SJCRH30 (cell line): ENCODE data around the gene DCAKD. TPM values are rescaled to one million over a fixed set of nuclear protein-coding genes. Genes with fewer than 3 reads are reported as not detected.

ENCODE experiments used
- DNase-seq, 2 experiments: peaks; one replicate each; pipeline ENCODE4 v3.0.0-alpha.2; 2015 to 2020
- H3K27ac ChIP-seq: fragments of 250-450 bp; sonication (Bioruptor Pico); 2 replicates; pipeline ENCODE4 v1.5.1; 2020; ENCODE audit warnings: mild to moderate bottlenecking, moderate library complexity
- H3K27me3 ChIP-seq: fragments of 250-450 bp; sonication (Bioruptor Pico); 2 replicates; pipeline ENCODE4 v1.5.1; 2020; ENCODE audit warnings: mild to moderate bottlenecking, moderate library complexity
- H3K36me3 ChIP-seq: fragments of 250-450 bp; sonication (Bioruptor Pico); 2 replicates; pipeline ENCODE4 v1.5.1; 2020; ENCODE audit warnings: mild to moderate bottlenecking, moderate library complexity
- H3K4me1 ChIP-seq: fragments of 250-450 bp; sonication (Bioruptor Pico); 2 replicates; pipeline ENCODE4 v1.5.1; 2020; ENCODE audit warnings: mild to moderate bottlenecking, moderate library complexity
- H3K4me3 ChIP-seq: fragments of 250-450 bp; sonication (Bioruptor Pico); 2 replicates; pipeline ENCODE4 v1.5.1; 2020; ENCODE audit warnings: mild to moderate bottlenecking, moderate library complexity
- H3K9me3 ChIP-seq: fragments of 250-450 bp; sonication (Bioruptor Pico); replicated peaks from 2 replicates; pipeline ENCODE4 v1.5.1; 2020; ENCODE audit warnings: mild to moderate bottlenecking, moderate library complexity
- total RNA-seq: library from RNA; depleted of rRNA; stranded (reverse); fragments of >200 nt; shearing (Covaris generic); gene quantifications from 2 replicates; pipeline ENCODE4 v1.2.3, GENCODE V29; 2014; rRNA removed

DCAKD gene
- total RNA-seq, 1 experiment from 2014 or later = 45.1 TPM

GRCh38 chr17:44989552-44990138 lies 61.8 kb downstream of the DCAKD start:
- Histone ChIP-seq H3K27ac (no peak overlapping the region), H3K36me3 (no peaks in the 10 kb centered on the region), H3K4me3 (no peak overlapping the region), H3K4me1 (peaks cover 4% of the 10 kb centered on the region; the same call in 1 of the 2 replicates), H3K27me3 (0 out of 2 replicates have a peak, but pooled peaks cover 3% of the 10 kb centered on the region), H3K9me3 (no peaks in the 10 kb centered on the region)
- DNase-seq = no peak

- H3K9me3 ChIP-seq = no peaks in the 10 kb centered on the region
- H3K27me3 ChIP-seq = 0 out of 2 replicates have a peak, but pooled peaks cover 3% of the 10 kb centered on the region
- H3K4me1 ChIP-seq = peaks cover 4% of the 10 kb centered on the region; the same call in 1 of the 2 replicates
- no peak for DNase-seq
- no peak overlapping the region for H3K27ac ChIP-seq
- H3K36me3 ChIP-seq = no peaks in the 10 kb centered on the region
- peak overlapping the region; percentile 52 for H3K4me3 ChIP-seq
Observed at GRCh38 chr17:44988044-44988942, 63.1 kb downstream of the DCAKD start.

GRCh38 chr17:44983563-44983962 lies 67.9 kb downstream of the DCAKD start:
- Histone ChIP-seq H3K9me3 (no peaks in the 10 kb centered on the region), H3K4me3 (no peak overlapping the region), H3K4me1 (peaks cover 22% of the 10 kb centered on the region), H3K27ac (no peak overlapping the region), H3K36me3 (no peaks in the 10 kb centered on the region), H3K27me3 (no peaks in the 10 kb centered on the region)
- no peak for DNase-seq

GRCh38 chr17:44982113-44982702 lies 69.2 kb downstream of the DCAKD start:
- no peaks in the 10 kb centered on the region for H3K9me3 ChIP-seq
- no peak overlapping the region for H3K4me3 ChIP-seq
- peaks cover 27% of the 10 kb centered on the region for H3K4me1 ChIP-seq
- H3K27me3 ChIP-seq = 0 out of 2 replicates have a peak, but pooled peaks cover 4% of the 10 kb centered on the region
- no peak for DNase-seq
- no peaks in the 10 kb centered on the region for H3K36me3 ChIP-seq
- H3K27ac ChIP-seq = no peak overlapping the region

- H3K27ac ChIP-seq = no peak overlapping the region
- H3K27me3 ChIP-seq = peaks cover 11% of the 10 kb centered on the region
- no peak for DNase-seq
- no peak overlapping the region for H3K4me3 ChIP-seq
- H3K9me3 ChIP-seq = no peaks in the 10 kb centered on the region
- H3K4me1 ChIP-seq = peaks cover 27% of the 10 kb centered on the region
- H3K36me3 ChIP-seq = no peaks in the 10 kb centered on the region
Observed at GRCh38 chr17:44981221-44981968, 70.0 kb downstream of the DCAKD start.

GRCh38 chr17:44979426-44979995 lies 71.9 kb downstream of the DCAKD start:
- Histone ChIP-seq H3K9me3 (no peaks in the 10 kb centered on the region), H3K27me3 (peaks cover 18% of the 10 kb centered on the region), H3K27ac (no peak overlapping the region), H3K36me3 (no peaks in the 10 kb centered on the region), H3K4me1 (peaks cover 27% of the 10 kb centered on the region), H3K4me3 (no peak overlapping the region)
- peak; percentile 76 to 79 for DNase-seq

GRCh38 chr17:44978807-44979206 lies 72.6 kb downstream of the DCAKD start:
- H3K27me3 ChIP-seq = peaks cover 18% of the 10 kb centered on the region
- no peaks in the 10 kb centered on the region for H3K36me3 ChIP-seq
- no peaks in the 10 kb centered on the region for H3K9me3 ChIP-seq
- H3K27ac ChIP-seq = no peak overlapping the region
- H3K4me3 ChIP-seq = no peak overlapping the region
- peaks cover 27% of the 10 kb centered on the region for H3K4me1 ChIP-seq
- DNase-seq = no peak

GRCh38 chr17:44977814-44978550 lies 73.5 kb downstream of the DCAKD start:
- H3K4me3 ChIP-seq = no peak overlapping the region
- no peaks in the 10 kb centered on the region for H3K36me3 ChIP-seq
- DNase-seq = no peak
- peaks cover 27% of the 10 kb centered on the region for H3K4me1 ChIP-seq
- no peak overlapping the region for H3K27ac ChIP-seq
- H3K9me3 ChIP-seq = no peaks in the 10 kb centered on the region
- H3K27me3 ChIP-seq = peaks cover 18% of the 10 kb centered on the region

GRCh38 chr17:44977065-44977464 lies 74.4 kb downstream of the DCAKD start:
- no peak overlapping the region for H3K4me3 ChIP-seq
- H3K27ac ChIP-seq = no peak overlapping the region
- H3K36me3 ChIP-seq = no peaks in the 10 kb centered on the region
- H3K27me3 ChIP-seq = peaks cover 21% of the 10 kb centered on the region
- H3K4me1 ChIP-seq = peaks cover 27% of the 10 kb centered on the region
- DNase-seq = no peak
- no peaks in the 10 kb centered on the region for H3K9me3 ChIP-seq

- Histone ChIP-seq H3K4me3 (no peak overlapping the region), H3K4me1 (peaks cover 23% of the 10 kb centered on the region), H3K36me3 (no peaks in the 10 kb centered on the region), H3K27me3 (peaks cover 21% of the 10 kb centered on the region), H3K27ac (no peak overlapping the region), H3K9me3 (no peaks in the 10 kb centered on the region)
- no peak for DNase-seq
Observed at GRCh38 chr17:44976206-44976605, 75.2 kb downstream of the DCAKD start.

Other genes with a start within 250 kb of the DCAKD start
- 45.9 and 47.4 TPM in 2 replicates for gene GJC1, start 221.3 kb downstream of the DCAKD start, total RNA-seq
- not detected in 2 replicates for gene HIGD1B, start 203.7 kb downstream of the DCAKD start, total RNA-seq
- gene EFTUD2, start 152.2 kb downstream of the DCAKD start, total RNA-seq = 153 and 172 TPM in 2 replicates
- 0.14 TPM in 1 of 2 replicates, not detected in the other for gene GFAP, start 136.1 kb downstream of the DCAKD start, total RNA-seq
- gene KIF18B, start 103.9 kb downstream of the DCAKD start, total RNA-seq = 31.0 and 36.3 TPM in 2 replicates
- gene C1QL1, start 83.3 kb downstream of the DCAKD start, total RNA-seq = 0.08 and 0.10 TPM in 2 replicates
- gene NMT1, start 9.7 kb upstream of the DCAKD start, total RNA-seq = 69.9 and 72.0 TPM in 2 replicates
- 5.8 and 8.2 TPM in 2 replicates for gene PLCD3, start 80.9 kb upstream of the DCAKD start, total RNA-seq
- gene ACBD4, start 84.1 kb upstream of the DCAKD start, total RNA-seq = 0.33 and 0.61 TPM in 2 replicates
- gene HEXIM1, start 96.8 kb upstream of the DCAKD start, total RNA-seq = 9.7 and 10.5 TPM in 2 replicates
- 6.2 and 6.3 TPM in 2 replicates for gene HEXIM2, start 110.2 kb upstream of the DCAKD start, total RNA-seq
- 0.91 and 1.1 TPM in 2 replicates for gene FMNL1, start 170.3 kb upstream of the DCAKD start, total RNA-seq
- gene SPATA32, start 210.5 kb upstream of the DCAKD start, total RNA-seq = 0.08 TPM in 1 of 2 replicates, not detected in the other